Measurements from ENCODE around the gene SYT9. TPM values are rescaled to one million over a fixed set of nuclear protein-coding genes. Genes with fewer than 3 reads are reported as not detected.

Gene SYT9
- total and polyA plus RNA-seq, 9 of the 15 experiments (the other 6 are each of a cell fraction or from before 2014, with no cell fraction given): 0.01 TPM; not detected in 8

DNA sequence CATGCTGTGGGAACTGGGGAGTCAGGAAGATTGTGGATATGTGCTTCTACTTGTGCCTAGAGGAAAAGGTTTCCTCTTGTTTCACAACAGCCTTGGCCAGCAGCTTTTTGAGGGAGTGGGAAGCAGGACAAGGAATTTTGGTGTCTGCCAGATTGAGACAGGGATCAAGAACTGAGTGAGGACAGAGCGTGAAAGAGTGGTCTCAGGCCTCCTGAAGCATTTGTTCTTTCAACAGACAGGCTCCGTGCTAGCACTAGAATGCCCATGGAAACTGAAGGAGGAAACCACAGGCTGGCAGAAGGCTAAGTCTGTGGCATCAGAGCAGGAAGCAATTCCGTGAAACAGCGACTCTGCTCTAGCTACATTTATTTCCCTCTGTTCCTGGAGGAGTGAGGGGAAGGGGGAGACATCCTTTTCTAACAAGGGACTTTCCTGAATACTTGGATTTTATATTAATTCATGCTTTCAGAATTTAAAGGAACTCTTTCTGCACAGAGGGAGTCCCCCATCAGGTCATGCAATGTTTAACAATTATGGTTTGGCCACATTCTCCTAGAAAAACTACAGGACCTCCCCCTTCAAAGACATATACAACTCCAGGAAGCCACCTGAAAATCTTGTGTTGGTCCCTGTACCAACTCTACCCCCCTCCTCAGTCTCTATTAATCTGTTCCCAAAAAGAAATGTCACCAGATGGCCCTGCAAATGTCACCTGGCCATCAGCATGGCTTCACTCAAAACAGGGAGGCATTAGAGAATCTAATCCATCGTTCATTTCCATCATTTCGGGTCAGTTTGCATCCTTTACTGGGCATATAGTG, 96.1 kb downstream of the SYT9 start (continued):
- TF ChIP-seq, protein P1, sequence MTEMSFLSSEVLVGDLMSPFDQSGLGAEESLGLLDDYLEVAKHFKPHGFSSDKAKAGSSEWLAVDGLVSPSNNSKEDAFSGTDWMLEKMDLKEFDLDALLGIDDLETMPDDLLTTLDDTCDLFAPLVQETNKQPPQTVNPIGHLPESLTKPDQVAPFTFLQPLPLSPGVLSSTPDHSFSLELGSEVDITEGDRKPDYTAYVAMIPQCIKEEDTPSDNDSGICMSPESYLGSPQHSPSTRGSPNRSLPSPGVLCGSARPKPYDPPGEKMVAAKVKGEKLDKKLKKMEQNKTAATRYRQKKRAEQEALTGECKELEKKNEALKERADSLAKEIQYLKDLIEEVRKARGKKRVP (CRISPR knock-in tag; IDR thresholded peaks at IDR 0.05): no peak
- TF ChIP-seq JUN (IDR thresholded peaks at IDR 0.05; ENCODE audit: borderline replicate concordance, low read depth, low read length): no peak
- TF ChIP-seq JUN (CRISPR knock-in tag; IDR thresholded peaks at IDR 0.05; ENCODE audit: borderline replicate concordance): no peak
- TF ChIP-seq, protein P2, sequence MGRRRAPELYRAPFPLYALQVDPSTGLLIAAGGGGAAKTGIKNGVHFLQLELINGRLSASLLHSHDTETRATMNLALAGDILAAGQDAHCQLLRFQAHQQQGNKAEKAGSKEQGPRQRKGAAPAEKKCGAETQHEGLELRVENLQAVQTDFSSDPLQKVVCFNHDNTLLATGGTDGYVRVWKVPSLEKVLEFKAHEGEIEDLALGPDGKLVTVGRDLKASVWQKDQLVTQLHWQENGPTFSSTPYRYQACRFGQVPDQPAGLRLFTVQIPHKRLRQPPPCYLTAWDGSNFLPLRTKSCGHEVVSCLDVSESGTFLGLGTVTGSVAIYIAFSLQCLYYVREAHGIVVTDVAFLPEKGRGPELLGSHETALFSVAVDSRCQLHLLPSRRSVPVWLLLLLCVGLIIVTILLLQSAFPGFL (CRISPR knock-in tag; IDR thresholded peaks at IDR 0.05): no peak
- TF ChIP-seq, protein P3, sequence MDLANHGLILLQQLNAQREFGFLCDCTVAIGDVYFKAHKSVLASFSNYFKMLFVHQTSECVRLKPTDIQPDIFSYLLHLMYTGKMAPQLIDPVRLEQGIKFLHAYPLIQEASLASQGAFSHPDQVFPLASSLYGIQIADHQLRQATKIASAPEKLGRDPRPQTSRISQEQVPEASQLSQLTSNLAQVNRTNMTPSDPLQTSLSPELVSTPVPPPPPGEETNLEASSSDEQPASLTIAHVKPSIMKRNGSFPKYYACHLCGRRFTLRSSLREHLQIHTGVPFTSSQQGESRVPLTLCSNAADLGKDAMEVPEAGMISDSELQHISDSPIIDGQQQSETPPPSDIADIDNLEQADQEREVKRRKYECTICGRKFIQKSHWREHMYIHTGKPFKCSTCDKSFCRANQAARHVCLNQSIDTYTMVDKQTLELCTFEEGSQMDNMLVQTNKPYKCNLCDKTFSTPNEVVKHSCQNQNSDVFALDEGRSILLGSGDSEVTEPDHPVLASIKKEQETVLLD (IDR thresholded peaks at IDR 0.05): no peak
- no peak for TF ChIP-seq PCBP1 (IDR thresholded peaks at IDR 0.05; ENCODE audit: low read depth, low read length, poor library complexity, severe bottlenecking)
